Fibroblast of skin of left quadriceps (primary cell): ENCODE data around the gene MYO16.
A peak's percentile ranks its signal among the peaks of the same experiment; 100 is the strongest.
"Not testable (repeated sequence)": the region's sequence is repeated elsewhere in the genome, so short reads cannot be mapped to it uniquely, and the experiment has no call there.

ENCODE experiments used
- DNase-seq, 2 experiments: peaks; one replicate each; pipeline ENCODE4 v3.0.0-alpha.2; 2013; ENCODE audit warnings: low read depth in 2 of 2

MYO16 gene

DNA sequence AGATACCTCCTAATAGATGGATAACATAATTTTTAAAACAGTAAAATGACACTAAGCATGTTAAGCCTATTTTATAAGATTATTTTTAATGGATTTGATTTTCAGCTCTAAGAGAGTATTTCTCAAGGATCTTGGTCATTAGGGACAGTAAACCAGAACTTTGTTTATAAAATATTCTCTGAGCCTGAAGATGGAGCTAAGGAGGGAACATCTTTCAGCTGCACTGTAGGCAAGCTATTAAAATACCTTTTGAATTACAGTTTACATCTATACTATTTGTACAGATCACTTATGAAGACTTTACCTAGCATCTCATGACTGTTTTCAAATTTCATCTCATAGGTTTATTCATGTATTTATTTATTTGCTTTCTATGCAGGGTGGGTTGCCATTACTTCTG lies 345.3 kb downstream of the MYO16 start:
- no peak for DNase-seq

DNA sequence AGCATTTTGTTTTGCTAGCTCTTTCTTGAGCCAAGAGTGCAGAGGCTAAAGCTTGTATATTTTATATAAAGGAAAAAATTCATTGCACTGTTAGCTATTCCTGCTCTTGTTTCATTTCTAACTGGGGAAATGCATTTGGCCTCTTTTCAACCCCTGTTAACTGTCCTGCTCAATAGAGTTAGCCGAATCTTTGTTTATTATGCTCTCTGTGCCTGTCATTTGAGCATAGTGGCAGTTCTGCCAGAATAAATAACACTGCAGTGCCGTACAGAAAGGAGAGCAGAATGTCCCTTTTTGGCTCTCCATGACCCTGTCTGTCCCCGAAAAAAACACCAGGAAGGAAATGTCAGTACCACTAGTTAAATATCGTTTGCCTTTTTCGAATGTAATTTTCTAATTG lies 350.8 kb downstream of the MYO16 start:
- DNase-seq = no peak

DNA sequence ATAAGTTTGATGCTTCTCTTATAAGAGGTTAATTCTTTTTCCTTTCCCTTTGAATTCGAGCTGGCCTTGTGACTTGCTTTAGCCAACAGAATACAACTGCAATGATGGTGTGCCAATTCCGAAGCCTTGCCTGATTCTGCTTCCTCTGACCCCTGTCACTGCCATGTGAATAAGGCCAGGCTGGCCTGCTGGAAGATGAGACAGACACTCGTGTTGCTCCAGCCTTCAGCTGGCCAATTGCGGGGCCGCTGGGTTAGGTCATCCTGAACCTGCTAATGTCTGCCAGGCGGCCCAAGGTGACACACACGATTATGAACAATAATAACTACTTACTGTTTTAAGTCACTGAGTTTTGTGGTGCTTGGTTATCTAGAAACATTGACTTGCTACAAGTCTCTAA lies 352.0 kb downstream of the MYO16 start:
- DNase-seq = no peak

DNA sequence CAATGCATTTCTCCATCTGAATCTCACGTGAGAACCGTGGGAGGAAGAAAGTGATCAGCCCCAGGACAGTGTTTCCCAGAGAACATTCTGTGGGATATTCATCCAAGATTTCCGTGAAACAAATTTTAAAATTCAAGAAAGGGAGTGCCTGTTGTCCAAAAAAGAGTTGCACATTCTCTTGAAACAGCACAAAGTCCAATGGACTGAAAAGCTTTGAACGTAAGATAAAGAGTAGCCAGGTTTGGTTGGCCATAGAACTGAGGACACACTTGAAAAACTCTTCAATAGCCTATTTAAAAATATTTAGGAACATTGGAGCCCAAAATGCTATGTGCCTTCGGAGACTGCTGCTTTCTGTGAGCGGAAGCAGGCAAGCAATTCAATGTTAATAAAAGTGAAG lies 353.9 kb downstream of the MYO16 start:
- DNase-seq = no peak

DNA sequence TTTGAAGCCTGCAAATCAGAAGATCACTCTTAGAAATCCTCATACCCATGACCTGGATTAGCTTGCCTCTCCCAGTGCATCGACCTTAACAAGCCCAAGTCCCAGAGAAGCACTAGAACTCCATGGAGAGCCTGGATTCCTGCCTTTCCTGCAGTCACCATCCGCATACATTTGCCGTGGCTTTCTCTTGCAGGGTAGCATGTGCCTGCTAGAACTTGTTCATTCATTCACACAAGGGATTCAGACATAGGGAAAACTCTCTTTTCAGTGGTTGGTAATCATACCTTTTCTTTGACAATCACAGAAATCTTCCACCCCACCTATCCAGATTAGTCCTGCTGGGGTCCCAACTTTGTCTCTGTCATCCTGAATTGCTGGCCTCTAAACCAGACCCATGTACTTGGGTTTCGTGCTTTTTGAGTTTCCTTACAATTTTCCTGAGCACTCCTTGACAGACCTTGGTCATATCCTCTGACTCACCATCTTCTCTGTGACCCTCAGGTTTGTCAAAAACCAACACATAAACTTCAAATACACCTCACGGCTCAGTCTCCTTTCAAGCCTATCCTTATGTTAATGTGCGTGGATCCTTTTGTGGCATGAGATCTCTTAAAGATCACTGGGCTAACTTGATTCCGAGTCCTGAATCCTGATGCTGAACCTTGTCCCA lies 355.0 kb downstream of the MYO16 start:
- no peak for DNase-seq

DNA sequence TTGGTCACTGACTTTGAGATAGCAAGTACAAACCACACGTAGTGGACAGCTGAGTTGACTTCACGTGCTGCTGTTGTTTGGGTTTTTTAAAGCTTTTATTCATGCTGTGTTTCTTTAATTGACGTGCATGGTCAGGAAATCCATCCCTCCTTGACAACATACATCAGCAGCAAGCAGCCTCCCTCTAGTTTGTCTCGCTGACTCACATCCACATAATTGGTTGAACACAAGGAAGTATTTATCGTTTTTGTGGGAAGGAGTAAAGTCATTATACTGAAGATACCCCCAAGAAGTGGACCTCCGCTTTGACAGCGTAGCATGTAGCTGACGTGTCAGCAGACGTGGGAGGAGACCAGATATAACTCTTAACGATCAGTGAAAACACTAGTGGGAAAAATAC lies 355.8 kb downstream of the MYO16 start:
- no peak for DNase-seq

DNA sequence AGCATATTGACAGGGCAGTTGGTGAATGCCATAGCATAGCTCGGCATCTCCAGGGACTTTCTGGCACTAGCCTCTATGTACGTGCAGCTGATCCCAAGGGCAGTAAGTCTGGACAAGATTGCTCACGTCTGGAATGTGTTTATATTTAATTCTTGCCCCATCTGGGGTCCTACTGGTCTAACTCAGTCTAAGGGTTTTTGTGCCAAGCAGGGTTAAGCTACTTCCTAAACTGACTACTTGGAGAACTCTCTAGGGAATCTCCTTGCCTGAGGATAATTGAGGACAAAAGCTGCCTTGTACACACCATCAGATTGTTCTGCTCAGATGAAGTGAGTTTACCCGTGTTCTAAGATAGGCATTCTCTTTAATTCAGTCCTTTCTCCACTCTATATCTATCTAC lies 358.1 kb downstream of the MYO16 start:
- peak; percentile 24 to 39 for DNase-seq

DNA sequence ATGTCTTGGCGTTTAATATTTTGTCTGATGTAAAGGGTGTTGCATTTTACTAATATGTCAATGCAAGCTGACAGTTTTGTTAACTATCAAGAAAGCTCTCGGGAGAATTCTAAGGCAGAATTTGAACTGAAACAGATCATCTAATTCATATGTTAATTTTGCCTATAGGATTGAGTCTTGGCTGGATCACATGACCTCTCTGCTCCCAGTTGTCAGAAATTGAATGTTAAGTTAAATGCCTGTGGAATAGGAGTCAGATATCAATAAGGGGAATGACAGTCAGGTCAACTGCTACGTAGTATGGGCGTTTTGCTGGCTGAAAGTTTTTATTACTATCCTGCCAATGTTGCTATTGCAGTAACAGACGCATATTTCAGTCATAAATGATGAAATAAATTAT lies 358.5 kb downstream of the MYO16 start:
- peak in 1 of 2 experiments; percentile 12 for DNase-seq

DNA sequence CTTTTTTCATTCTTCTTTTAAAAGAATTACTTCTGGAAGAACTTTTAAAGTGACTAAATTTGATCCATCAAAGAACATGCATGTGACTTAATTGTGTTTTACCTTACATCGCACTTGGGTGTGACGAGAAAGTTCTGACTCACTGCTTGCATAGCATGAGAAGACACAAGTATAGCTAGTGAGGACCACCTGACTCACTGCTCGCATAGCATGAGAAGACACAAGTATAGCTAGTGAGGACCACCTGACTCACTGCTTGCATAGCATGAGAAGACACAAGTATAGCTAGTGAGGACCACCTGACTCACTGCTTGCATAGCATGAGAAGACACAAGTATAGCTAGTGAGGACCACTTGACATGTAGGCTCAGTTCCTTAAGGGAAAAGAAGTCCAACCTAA lies 362.0 kb downstream of the MYO16 start:
- DNase-seq = not testable (repeated sequence)

DNA sequence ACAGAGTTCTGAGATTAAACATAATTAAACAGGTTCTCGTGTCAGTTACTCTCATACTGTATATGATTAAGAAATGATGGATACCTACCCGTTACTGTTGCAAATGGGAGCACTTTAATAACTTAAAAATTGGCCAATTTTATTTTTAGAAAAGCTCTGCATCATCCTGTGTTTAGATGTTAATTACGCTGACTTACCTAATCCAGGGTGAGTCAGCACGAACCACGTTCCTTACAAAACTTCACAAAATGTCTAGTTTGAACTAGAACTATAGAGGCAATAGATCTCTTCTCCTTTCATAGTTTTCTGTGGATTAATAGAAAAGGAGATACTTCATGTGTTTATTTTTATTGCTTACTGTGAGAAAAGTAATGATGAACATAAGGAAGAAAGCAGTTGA lies 363.9 kb downstream of the MYO16 start:
- peak; percentile 5 to 8 for DNase-seq

DNA sequence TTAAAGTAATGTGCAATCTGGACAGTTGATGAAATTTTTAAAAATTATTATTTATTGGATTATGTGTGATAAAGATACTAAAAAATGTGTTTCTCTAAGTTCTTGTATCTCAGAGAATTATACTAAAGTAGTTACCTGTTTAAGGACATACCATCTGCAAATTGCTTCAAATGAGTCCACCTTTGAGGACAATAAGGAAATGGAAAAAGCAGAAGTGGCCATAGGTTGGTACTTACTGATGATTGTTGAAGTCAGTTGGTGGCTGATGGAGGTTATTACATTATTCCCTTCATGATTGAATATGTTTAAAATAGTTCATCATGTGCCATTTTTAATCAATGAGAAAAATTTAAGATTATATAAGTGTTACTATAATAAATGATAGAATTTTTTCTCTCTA lies 367.0 kb downstream of the MYO16 start:
- no peak for DNase-seq

DNA sequence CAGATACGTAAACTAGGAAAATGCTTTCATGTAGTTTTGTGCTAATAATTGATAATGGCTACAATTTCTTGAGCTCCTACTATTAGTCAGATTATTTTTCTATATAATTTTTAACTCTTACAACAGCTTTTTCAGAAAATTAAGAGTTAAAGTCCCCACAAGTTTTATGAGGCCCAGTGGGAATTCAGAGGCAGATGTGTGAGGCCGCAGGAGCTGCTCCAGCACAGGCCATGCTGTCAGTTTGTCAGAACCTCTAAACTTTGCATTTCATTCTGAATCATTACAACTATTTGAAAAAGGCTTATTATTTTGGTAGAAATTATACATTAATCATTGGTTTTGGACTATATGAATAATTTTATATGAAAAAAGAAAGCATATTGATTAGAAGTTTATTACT lies 370.8 kb downstream of the MYO16 start:
- no peak for DNase-seq

DNA sequence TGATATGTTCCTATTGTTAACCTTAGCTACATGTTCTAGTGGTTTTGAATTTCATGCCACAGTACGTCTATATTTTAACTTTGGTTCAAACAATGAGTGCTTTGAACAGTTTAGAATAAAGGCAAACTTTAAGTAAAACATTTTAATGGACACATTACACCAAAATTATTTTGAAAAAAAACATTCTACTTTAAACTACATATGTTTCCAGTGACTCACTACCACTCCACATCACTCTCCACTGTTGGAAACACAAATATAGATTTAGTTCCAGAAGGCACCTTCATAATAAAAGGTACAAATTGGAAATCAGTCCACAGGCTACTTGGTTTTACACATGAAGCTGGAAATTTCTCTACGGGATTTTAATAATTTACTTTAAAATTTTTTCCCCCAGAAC lies 373.5 kb downstream of the MYO16 start:
- DNase-seq = no peak

DNA sequence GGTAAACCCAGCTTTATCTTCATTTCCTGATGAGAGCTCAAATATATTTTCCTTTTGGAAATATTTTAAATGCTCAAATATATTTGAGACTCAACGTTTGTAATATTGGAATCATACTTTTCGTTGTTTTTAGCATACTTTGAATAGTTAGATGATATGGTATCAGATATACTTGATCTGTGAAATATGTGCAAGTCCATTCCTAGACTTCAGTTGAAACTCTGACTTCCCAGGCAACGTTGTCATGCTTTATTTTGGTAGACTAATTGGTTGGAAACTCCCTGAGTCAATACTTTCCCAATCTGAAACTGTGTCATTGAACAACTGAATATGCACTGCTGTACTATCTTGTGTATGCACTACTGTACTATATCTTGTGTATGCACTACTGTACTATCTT lies 378.5 kb downstream of the MYO16 start:
- DNase-seq = no peak

DNA sequence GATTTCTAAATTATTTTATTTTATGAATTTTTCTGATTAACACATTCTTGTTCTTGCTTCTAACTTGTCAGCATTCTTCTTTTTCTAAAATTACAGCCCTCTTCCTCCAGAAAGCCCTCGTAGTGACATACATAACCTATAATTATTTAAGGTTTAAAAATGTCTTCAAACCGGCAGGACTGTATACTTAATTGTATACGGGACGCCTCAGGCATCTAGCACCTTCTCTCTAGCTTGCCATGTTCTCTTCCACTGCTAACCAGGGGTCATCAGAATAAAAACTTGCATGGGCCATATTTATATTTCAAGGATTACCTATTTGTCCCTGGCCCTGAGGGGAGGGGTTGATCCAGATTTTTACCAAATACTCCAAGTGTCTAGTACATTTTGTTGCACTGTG lies 380.3 kb downstream of the MYO16 start:
- DNase-seq = no peak

DNA sequence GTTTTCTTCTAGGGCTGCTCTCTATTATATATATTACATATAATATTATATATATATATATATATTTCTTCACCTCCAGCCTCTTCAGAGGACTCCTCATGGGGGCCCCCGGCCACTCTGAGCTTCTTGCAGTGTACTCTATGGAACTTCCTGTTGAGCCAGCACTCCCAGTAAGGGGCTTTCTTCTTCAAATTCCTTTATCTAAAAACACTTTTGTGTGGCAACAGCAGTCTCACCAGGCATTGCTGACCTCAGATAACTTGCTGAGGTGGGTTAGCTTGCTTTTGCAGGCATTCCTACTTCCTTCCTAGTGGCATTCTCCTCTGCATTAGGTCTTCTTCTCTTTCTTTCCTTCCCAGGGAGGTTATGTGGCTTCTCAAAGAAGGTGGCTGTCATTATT lies 381.5 kb downstream of the MYO16 start:
- no peak for DNase-seq

DNA sequence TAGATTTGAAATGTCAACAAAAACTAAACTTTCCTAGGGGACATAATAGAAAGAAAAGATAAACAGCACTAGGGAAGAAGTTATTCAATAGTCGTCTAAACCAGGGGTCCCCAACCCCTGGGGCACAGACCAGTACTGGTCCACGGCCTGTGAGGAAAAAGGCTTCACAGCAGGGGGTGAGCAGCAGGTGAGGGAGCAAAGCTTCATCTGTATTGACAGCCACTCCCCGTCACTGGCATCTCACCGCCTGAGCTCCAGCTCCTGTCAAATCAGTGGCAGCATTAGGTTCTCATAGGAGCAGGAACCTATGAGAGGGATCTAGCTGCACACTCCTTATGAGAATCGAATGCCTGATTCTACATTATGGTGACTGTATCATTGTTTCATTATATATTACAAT lies 382.7 kb downstream of the MYO16 start:
- no peak for DNase-seq

DNA sequence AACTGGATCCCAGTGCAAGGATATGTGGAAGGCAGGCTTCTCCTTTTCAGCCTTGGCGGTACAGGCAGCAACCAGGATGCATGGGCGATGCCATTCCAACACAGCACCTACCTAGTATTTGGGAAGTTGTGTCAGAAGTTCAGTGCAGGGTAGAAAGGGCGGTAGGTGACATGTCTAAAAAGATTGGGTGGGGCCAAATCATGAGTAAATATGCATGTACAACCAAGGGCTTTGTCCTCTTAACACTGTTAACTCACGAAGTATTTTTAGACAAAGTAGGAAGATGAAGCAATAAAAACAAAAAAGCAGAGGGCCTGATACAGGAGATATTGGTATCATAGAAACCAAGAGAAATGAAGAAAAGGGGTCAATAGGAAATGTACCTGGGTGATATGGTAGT lies 392.1 kb downstream of the MYO16 start:
- DNase-seq = no peak

DNA sequence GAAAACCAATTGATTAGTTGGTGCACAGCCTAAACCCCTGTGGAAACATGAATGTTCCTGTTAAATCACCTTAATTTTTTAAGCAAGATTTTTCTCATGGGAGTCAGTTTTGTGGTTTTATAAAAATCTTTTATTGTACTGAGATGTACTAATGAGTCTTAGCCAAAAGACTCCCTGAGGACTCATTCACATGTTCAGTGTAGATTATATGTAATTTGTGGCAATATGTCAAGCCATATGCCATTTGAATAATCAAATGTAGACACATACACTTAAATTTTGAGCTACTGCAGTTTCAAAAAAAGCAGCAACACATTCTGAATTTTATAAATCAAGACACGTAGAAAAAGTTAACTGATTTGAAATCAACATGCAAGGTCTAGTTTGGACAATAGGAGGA lies 395.2 kb downstream of the MYO16 start:
- DNase-seq = no peak

DNA sequence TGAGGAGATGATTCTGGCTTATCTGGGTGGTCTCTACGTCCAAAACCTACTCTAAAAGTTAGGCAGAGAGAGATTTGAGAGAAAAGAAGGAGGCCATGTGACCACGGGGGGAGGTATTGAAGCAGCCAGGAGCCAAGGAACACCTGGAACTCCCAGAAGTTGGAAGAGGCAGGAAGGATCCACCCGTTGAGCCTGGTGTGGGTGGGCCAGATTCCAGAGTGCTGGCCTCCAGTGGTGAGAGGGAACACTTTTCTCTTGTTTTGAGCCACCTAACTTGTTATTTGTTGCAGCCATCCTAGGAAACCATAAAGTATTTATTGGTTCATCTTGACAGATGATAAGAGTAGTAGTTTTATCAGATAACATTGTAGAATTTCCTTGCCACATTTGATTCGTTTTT lies 396.9 kb downstream of the MYO16 start:
- DNase-seq = no peak

DNA sequence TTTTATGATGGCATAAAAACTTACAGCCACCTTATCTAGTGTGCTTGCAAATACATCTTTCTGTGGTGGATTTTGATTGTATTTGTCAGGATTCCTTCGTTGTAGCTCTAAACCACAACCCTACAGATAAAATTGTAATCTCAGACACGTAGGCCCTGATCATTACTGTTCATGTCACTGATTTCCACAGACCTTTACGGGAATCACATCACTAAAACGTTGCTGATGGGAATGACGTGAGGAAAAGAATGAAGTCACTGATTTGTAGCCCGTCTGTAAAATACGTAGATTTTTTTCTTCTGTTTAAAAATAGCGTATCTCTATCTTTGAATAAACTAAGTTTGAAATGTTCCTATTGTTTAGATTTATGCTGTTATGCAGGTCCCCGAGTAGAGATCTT lies 399.2 kb downstream of the MYO16 start:
- no peak for DNase-seq

DNA sequence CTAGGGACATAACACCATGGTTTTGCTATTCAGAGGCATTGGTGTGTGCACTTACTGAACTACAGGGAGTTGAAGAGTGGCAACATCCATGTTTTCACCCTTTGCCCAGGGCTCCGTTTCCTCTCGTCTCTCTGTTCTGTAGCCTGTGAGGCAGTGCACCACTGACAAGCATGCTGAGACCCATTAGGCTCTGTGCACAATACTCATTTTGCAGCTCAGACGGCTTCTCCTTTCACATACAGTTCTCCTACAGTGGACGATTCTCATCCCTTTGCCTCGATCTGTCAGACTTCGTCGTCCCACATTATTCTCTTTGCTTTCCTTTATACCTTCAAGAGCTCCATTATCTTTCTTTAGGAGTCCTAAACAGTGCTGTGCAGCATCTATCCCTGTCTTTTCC lies 403.7 kb downstream of the MYO16 start:
- DNase-seq = no peak

DNA sequence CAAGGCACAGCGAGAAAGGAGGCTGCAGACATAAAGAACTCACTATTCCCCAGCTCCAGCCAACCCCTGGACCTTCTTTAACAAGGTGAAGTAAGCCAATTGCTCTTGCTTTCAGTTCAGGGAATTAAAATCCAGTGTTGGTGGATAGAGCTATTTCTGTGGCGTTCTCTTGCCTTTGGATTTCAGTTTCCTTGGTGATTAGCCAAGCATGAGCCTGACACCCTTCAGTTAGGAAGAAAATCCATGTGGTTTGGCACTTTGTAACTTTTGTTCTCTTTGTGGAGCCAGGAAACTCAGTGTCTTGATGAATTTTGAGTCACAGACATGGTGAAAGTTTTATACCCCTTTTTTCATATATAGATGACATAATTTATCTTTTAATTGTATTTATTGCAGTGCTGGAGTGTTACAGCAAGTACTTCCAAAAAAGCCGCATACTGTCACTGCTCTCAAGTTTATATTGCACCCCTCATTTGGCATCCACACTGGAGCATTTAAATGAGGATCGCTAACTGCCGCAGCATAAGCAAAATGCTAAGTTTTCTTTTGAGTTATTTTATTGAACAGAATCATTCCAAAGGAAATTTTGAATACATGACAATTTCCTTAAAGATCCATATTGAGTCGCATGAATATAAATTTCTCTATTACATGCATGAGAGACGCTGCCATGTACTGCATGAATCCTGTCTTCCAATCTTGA lies 406.8 kb downstream of the MYO16 start:
- peak; percentile 12 to 16 for DNase-seq

DNA sequence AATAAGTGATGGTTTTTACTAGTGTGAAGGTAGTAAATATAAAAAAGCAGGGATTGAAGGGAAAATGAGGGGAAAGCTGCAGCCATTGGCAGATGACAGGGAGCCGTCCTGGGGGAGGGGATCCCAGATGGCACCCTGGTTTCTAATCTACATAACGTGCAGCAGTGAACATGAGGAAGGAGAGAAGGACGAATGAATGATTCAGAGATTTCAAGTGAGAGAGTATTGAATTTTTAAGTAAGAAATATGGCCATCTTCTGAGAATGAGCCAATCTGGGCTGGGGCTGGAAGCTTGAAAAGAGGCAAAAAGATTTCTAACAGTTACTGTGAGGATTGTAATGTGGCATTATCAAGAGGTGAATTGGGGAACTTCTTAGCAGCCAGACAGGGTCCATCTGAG lies 414.2 kb downstream of the MYO16 start:
- no peak for DNase-seq
